MM.1S (cell line): Measurements from ENCODE around the gene MYRIP.

ENCODE experiments used
- DNase-seq: peaks from one replicate; pipeline ENCODE4 v3.0.0-alpha.2; 2015
- H2AFZ ChIP-seq: fragments of 300-600 bp; sonication (generic); 2 replicates; pipeline ENCODE4 v1.6.0; 2016; ENCODE audit warnings: antibody characterized with exemption, low read length
- H3F3A ChIP-seq: fragments of 300-600 bp; sonication (generic); 2 replicates; pipeline ENCODE4 v1.6.1; 2016; ENCODE audit warnings: mild to moderate bottlenecking, antibody characterized with exemption, low read length, moderate library complexity, mixed read lengths; ENCODE audit not compliant: insufficient read depth
- H3K27ac ChIP-seq: fragments of 300-600 bp; sonication (generic); 2 replicates; pipeline ENCODE4 v1.5.1; 2016; ENCODE audit warnings: mild to moderate bottlenecking, low read length
- H3K27me3 ChIP-seq: fragments of 300-600 bp; sonication (generic); replicated peaks from 2 replicates; pipeline ENCODE4 v1.6.0; 2016; ENCODE audit warnings: low read length; ENCODE audit not compliant: insufficient read depth
- H3K36me3 ChIP-seq: fragments of 300-600 bp; sonication (generic); replicated peaks from 2 replicates; pipeline ENCODE4 v1.6.1; 2016; ENCODE audit warnings: mild to moderate bottlenecking, low read length, mixed read lengths; ENCODE audit not compliant: insufficient read depth
- H3K4me1 ChIP-seq: fragments of 300-600 bp; sonication (generic); 2 replicates; pipeline ENCODE4 v1.6.1; 2016; ENCODE audit warnings: low read length, mixed read lengths
- H3K4me2 ChIP-seq: fragments of 300-600 bp; sonication (generic); 2 replicates; pipeline ENCODE4 v1.6.0; 2016; ENCODE audit warnings: low read depth, low read length
- H3K4me3 ChIP-seq: fragments of 300-600 bp; sonication (generic); 2 replicates; pipeline ENCODE4 v1.5.1; 2016; ENCODE audit warnings: low read length, mixed read lengths
- H3K79me2 ChIP-seq: fragments of 300-600 bp; sonication (generic); 2 replicates; pipeline ENCODE4 v1.6.1; 2016; ENCODE audit warnings: mixed run types, low read length, mixed read lengths
- H3K9ac ChIP-seq: fragments of 300-600 bp; sonication (generic); 2 replicates; pipeline ENCODE4 v1.6.1; 2016; ENCODE audit warnings: low read length, mixed read lengths
- H3K9me2 ChIP-seq: fragments of 300-600 bp; sonication (generic); replicated peaks from 2 replicates; pipeline ENCODE4 v1.6.1; 2016; ENCODE audit warnings: mild to moderate bottlenecking, low read length, mixed read lengths; ENCODE audit not compliant: insufficient read depth
- H3K9me3 ChIP-seq: fragments of 300-600 bp; sonication (generic); replicated peaks from 2 replicates; pipeline ENCODE4 v1.6.1; 2016; ENCODE audit warnings: mild to moderate bottlenecking, low read length, mixed read lengths; ENCODE audit not compliant: insufficient read depth
- H4K20me1 ChIP-seq: fragments of 300-600 bp; sonication (generic); 2 replicates; pipeline ENCODE4 v1.6.1; 2016; ENCODE audit warnings: mild to moderate bottlenecking, low read length, moderate library complexity, mixed read lengths; ENCODE audit not compliant: insufficient read depth
- EZH2 ChIP-seq: fragments of 300-600 bp; sonication (generic); optimal IDR thresholded peaks from 2 replicates; pipeline ENCODE3; 2017; ENCODE audit warnings: low read depth, mild to moderate bottlenecking, antibody characterized with exemption, low read length, mixed read lengths
- EZH2phosphoT487 ChIP-seq: fragments of 300-600 bp; sonication (generic); IDR thresholded peaks from 2 replicates; pipeline ENCODE4 v1.6.1; 2018; ENCODE audit warnings: antibody characterized with exemption, low read length
- TF ChIP-seq, protein P1 (sequence below): fragments of 300-600 bp; sonication (generic); IDR thresholded peaks from 2 replicates; pipeline ENCODE4 v1.5.1; 2016; ENCODE audit warnings: antibody characterized with exemption, low read length, mixed read lengths

MYRIP gene

DNA sequence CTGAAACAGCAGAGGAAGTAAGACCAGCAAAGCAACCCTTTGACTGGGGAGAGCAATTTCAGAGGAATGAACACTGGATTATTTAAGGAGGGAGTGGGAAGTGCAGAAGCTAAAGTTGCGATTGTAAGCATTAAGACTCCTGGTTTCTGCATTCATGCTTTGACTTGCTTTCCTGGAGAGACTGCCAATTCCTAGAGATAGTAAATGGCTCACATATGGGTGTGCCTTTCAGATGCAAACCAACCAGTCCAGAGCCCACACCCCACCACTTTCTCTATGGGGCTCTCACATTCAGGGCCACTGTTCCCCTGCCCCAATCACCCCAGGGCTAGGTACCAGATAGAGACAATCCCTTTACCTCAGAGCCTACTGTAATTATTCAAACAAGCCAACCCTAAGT is 299.2 kb downstream of the MYRIP start:
- H3K4me2 ChIP-seq: no peak overlapping the region
- no peaks in the 10 kb centered on the region for H3K9me3 ChIP-seq
- H4K20me1 ChIP-seq: no peaks in the 10 kb centered on the region
- no peaks in the 10 kb centered on the region for H3K79me2 ChIP-seq
- no peaks in the 10 kb centered on the region for H3K36me3 ChIP-seq
- H3K4me1 ChIP-seq: peaks cover 5% of the 10 kb centered on the region
- H3K27me3 ChIP-seq: no peaks in the 10 kb centered on the region
- no peaks in the 10 kb centered on the region for H3F3A ChIP-seq
- H3K9me2 ChIP-seq: no peaks in the 10 kb centered on the region
- H3K4me3 ChIP-seq: no peak overlapping the region
- no peak for DNase-seq
- H3K27ac ChIP-seq: no peak overlapping the region
- TF ChIP-seq, protein P1, sequence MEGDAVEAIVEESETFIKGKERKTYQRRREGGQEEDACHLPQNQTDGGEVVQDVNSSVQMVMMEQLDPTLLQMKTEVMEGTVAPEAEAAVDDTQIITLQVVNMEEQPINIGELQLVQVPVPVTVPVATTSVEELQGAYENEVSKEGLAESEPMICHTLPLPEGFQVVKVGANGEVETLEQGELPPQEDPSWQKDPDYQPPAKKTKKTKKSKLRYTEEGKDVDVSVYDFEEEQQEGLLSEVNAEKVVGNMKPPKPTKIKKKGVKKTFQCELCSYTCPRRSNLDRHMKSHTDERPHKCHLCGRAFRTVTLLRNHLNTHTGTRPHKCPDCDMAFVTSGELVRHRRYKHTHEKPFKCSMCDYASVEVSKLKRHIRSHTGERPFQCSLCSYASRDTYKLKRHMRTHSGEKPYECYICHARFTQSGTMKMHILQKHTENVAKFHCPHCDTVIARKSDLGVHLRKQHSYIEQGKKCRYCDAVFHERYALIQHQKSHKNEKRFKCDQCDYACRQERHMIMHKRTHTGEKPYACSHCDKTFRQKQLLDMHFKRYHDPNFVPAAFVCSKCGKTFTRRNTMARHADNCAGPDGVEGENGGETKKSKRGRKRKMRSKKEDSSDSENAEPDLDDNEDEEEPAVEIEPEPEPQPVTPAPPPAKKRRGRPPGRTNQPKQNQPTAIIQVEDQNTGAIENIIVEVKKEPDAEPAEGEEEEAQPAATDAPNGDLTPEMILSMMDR: no peak
- no peak for TF ChIP-seq EZH2
- no peak for TF ChIP-seq EZH2phosphoT487
- H3K9ac ChIP-seq: no peak overlapping the region
- H2AFZ ChIP-seq: no peak overlapping the region

DNA sequence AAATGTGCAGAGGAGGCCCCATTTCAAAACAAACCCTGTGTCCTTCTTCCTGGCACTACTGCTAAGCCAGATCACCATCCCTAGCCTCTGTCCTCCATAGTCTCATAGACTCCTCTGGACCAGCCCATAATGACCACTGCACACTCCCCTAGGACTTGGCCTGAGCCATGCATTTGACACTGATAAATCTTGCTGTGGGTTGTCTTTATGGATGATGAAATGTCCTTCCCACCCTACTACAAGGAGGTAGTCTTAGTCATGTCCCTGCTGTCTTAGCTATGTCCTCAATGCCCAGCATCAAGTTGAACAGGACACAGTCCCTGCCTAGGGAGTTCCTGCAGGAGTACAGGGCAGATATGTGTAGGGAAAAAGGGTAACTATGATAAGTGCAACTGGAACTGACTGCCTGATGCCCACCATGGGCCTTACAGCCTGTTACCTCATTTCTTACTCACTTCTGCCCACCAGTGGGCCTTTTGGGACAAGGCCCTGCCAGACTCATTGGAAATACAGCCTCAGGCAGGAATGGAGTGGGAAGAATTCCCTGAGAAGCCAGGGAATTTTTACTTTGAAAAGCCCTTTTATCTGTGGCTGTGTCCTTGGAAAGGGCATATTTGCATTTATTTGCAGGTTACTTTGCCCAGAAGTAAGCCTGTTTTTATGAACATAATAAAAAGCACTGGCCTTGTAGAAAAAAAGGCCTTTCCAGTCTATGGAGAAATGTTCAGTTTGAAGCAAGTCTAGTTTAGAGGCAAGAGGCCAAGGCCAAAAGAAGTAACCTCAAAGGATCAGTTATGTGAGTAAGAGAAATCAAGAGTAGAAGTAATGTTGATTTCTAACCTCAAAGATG is 300.5 kb downstream of the MYRIP start:
- Histone ChIP-seq H3K4me3 (no peak overlapping the region), H3K27ac (no peak overlapping the region), H3K4me1 (peaks cover 2% of the 10 kb centered on the region), H3K36me3 (no peaks in the 10 kb centered on the region), H3K9me2 (no peaks in the 10 kb centered on the region), H3K9me3 (no peaks in the 10 kb centered on the region), H2AFZ (no peak overlapping the region), H3K4me2 (no peak overlapping the region), H3F3A (no peaks in the 10 kb centered on the region), H3K27me3 (no peaks in the 10 kb centered on the region), H3K79me2 (no peaks in the 10 kb centered on the region), H4K20me1 (no peaks in the 10 kb centered on the region), H3K9ac (no peak overlapping the region)
- TF ChIP-seq, protein P1: no peak
- TF ChIP-seq EZH2: no peak
- no peak for TF ChIP-seq EZH2phosphoT487
- no peak for DNase-seq

DNA sequence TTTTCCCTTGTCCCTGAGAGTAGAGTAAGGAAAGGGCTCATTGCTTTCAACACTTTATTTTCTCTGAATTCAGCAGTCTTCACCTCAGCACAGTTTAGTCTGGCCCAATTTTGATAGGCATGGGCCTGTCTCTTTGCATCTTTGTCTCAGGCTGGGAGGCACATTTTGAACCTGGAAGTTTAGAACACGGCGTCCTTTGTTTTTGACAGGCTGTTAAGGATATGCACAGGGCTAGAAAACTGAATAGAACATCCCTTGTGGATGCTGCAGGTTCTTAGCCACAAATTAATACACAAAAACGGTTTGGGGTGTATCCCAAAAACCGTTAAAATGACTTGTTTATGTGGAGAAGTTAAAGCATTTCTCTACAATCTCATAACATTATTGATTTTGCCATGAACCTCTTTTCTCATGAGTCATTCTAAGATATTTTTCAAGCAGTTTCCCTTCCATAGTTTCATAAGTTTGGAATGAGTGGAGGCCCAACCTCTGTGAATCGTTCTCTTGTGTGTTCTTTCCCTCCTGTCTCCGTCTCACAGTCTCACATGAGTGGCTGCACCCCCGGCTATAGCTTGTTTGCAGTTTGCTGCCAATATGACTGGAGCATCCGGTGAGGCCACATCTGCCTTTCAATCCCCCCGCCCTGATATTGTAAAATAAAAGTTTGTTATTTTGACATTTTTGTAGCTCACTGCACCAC is 307.2 kb downstream of the MYRIP start:
- H3K9me2 ChIP-seq: no peaks in the 10 kb centered on the region
- no peak overlapping the region for H2AFZ ChIP-seq
- H3K9me3 ChIP-seq: no peaks in the 10 kb centered on the region
- H3K4me2 ChIP-seq: no peak overlapping the region
- H3K4me3 ChIP-seq: no peak overlapping the region
- H3K4me1 ChIP-seq: no peaks in the 10 kb centered on the region
- H3K27me3 ChIP-seq: no peaks in the 10 kb centered on the region
- no peak for DNase-seq
- no peak for TF ChIP-seq EZH2phosphoT487
- no peak for TF ChIP-seq EZH2
- H3K9ac ChIP-seq: no peak overlapping the region
- no peaks in the 10 kb centered on the region for H3K36me3 ChIP-seq
- no peaks in the 10 kb centered on the region for H3F3A ChIP-seq
- H3K27ac ChIP-seq: no peak overlapping the region
- no peaks in the 10 kb centered on the region for H3K79me2 ChIP-seq
- H4K20me1 ChIP-seq: no peaks in the 10 kb centered on the region
